HG03108 (cell line): ENCODE data around the gene EIF3J.
"Not testable (repeated sequence)": the region's sequence is repeated elsewhere in the genome, so short reads cannot be mapped to it uniquely, and the experiment has no call there.

ENCODE experiments used
- ATAC-seq: cut with Tn5 transposase; IDR thresholded peaks from one replicate; pipeline ENCODE4 v1.9.1; 2021; ENCODE audit warnings: moderate library complexity; ENCODE audit not compliant: unreplicated experiment

Gene EIF3J

GRCh38 chr15:44536962-44537734 lies at the start of gene EIF3J:
TSS of gene EIF3J (plus strand) at chr15:44537147. CDS start at chr15:44537195, 48 bp downstream.
- peak; percentile 83 for ATAC-seq

- ATAC-seq, result no peak
Measured at GRCh38 chr15:44489464-44489863, 47.5 kb upstream of the EIF3J start.

GRCh38 chr15:44490622-44491021 lies 46.3 kb upstream of the EIF3J start:
- no peak for ATAC-seq

- ATAC-seq, result no peak
Measured at GRCh38 chr15:44492040-44492439, 44.9 kb upstream of the EIF3J start.

GRCh38 chr15:44492672-44493071 lies 44.3 kb upstream of the EIF3J start:
- ATAC-seq, result no peak

- no peak for ATAC-seq
Measured at GRCh38 chr15:44495562-44495961, 41.4 kb upstream of the EIF3J start.

- ATAC-seq, result no peak
Measured at GRCh38 chr15:44500555-44500954, 36.4 kb upstream of the EIF3J start.

- no peak for ATAC-seq
Measured at GRCh38 chr15:44501768-44502366, 35.1 kb upstream of the EIF3J start.

- no peak for ATAC-seq
Measured at GRCh38 chr15:44516436-44516835, 20.5 kb upstream of the EIF3J start.

GRCh38 chr15:44519537-44519936 lies 17.4 kb upstream of the EIF3J start:
- no peak for ATAC-seq

GRCh38 chr15:44525018-44525417 lies 11.9 kb upstream of the EIF3J start:
- ATAC-seq, result no peak

GRCh38 chr15:44527241-44527640 lies 9.7 kb upstream of the EIF3J start:
- no peak for ATAC-seq

GRCh38 chr15:44529864-44530604 lies 6.9 kb upstream of the EIF3J start:
- ATAC-seq, result no peak

- no peak for ATAC-seq
Measured at GRCh38 chr15:44530653-44531052, 6.3 kb upstream of the EIF3J start.

- ATAC-seq, result not testable (repeated sequence)
Measured at GRCh38 chr15:44532275-44532674, 4.7 kb upstream of the EIF3J start.

GRCh38 chr15:44532689-44533088 lies 4.3 kb upstream of the EIF3J start:
- ATAC-seq, result no peak

GRCh38 chr15:44535092-44535491 lies 1.9 kb upstream of the EIF3J start:
- ATAC-seq, result no peak

- ATAC-seq, result no peak
Measured at GRCh38 chr15:44535523-44536301, 1.2 kb upstream of the EIF3J start.

- peak; percentile 65 for ATAC-seq
Measured at GRCh38 chr15:44536302-44536961, 515 bp upstream of the EIF3J start.

GRCh38 chr15:44537735-44538240 lies 841 bp downstream of the EIF3J start:
- ATAC-seq, result no peak
